Inferior parietal cortex (tissue), 1 donor: ENCODE data around the gene RAN.
"Not testable (repeated sequence)": the region's sequence is repeated elsewhere in the genome, so short reads cannot be mapped to it uniquely, and the experiment has no call there.

ENCODE experiments used
- DNase-seq: peaks from one replicate; pipeline ENCODE4 v3.0.0-alpha.2; 2016; ENCODE audit errors: extremely low spot score

RAN gene

GRCh38 chr12:130849561-130850417, 22.1 kb upstream of the RAN start:
- no peak for DNase-seq

- DNase-seq = no peak
These were observed 21.3 kb upstream of the RAN start for GRCh38 chr12:130850418-130851021.

DNA sequence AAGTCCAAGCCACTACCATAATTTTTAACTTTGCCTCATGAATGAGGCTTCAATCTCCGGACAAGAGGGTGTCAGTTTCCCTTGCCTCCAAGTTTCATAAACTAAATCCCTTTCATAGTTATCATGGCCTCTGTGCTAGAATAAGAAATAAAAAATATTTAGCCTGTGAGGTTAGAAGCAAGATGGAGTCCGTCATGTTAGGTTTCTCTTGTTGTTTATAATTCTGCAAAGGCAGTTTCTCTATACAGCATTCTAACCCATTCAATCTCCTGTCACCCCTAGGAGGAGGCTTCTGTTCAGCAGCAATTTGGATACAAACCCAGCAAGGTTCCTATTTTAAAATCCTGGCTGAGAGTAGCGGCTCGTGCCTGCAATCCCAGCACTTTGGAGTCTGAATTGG, 15.8 kb upstream of the RAN start:
- no peak for DNase-seq

GRCh38 chr12:130858084-130858483, 13.8 kb upstream of the RAN start:
- no peak for DNase-seq

GRCh38 chr12:130859161-130859560, 12.7 kb upstream of the RAN start:
- no peak for DNase-seq

DNA sequence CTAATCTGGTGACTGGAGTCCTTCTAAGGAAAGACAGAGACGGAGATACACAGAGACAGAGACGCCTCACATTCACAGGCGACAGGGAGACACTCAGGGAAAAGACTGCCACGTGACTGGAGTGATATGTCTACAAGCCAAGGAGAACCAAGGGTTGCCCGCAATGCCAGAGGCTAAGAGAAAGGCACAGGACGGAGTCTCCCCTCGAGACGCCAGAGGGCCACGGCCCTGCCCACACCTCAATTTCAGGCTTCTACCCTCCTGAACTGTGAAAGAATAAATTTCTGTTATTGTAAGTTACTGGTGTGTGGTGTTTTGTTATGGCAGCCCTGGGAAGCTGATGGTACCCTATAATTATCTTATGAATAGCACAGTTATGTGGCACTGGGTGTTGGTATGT, 11.6 kb upstream of the RAN start:
- no peak for DNase-seq

DNA sequence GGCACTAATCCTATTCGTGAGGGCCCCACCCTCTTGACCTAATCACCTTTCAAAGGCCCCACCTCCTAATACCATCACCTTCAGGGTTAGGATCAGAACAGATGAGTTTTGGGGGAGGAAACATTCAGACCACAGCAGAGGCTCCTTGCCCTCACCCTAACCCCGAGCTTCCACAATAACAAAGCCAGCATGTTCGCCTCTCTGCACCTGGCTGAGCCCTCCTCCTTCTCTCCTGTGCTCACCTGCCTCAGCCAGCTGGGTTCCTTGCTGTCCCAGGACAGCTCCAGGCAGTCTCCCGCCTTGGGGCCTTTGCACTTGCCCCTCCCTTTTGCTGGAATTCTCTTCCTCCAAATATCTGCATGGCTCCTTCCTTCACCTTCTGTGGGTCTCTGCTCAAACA, 9.7 kb upstream of the RAN start:
- DNase-seq = no peak

DNA sequence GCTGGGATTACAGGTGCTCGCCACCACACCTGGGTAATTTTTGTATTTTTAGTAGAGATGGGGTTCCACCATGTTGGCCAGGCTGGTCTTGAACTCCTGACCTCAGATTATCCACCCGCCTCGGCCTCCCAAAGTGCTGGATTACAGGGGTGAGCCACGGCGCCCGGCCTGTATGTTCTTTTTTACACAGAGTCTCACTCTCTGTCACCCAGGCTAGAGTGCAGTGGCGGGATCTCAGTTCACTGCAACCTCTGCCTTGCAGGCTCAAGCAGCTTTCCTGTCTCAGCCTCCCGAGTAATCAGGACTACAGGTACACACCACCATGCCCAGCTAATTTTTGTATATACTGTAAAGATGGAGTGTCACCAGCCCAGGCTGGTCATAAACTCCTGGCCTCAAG, 9.1 kb upstream of the RAN start:
- not testable (repeated sequence) for DNase-seq

- no peak for DNase-seq
These were observed 8.6 kb upstream of the RAN start for GRCh38 chr12:130863298-130863697.

DNA sequence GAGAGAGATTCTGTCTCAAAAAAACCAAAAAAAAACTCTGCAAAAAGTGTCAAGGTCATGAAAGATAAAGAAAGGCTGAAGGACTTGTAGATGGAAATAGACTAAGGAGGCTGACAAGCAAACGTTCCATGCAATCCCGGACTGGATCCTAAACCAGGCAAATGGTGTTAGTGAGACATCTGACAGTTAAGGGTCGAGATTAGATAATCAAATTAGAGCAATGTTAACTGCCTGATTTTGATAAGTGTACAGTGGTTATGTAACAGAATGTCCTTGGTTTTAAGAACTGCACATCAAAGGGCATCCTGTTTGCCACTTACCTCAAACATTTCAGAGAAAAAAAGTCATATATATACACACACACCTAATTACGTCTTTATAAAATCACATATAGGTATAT, 3.5 kb upstream of the RAN start:
- no peak for DNase-seq

DNA sequence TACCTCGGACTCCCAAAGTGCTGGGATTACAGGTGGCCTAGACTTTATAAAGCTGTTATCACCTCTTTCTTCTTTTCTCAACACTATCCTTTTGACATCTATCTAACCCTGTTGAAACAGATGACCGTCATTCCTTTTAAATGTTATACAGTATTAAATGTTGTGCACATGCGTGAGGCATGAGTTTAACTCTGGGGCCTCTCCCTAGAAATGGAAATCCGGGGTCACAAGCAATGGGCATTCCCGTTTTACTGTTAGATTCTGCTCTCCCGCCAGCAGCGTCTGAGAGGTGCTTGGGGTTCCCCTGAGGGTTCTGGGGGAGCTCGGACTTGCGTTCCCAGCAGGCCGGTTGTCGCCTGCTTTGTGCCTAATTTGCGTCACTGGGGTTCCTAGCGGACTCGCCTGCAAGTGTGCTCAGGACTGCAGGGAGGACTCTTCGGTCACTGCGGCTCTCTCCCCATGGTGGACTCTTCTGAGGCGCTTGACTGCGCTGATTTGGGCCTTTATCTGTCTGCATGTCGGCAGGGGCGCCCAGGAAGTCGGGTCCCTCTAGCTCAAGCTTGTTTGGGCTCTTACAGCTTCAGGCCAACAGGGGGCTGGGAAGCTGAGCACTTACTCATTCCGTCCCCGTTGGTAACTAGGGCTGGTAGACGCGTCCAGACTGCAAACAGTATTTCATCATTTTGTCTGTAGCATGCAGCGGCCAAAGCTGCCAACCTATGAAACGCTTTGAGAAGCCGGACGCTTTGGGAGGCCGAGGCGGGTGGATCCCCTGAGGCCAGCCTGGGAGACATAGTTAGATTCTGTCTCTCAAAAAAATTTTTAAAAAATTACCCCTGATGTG, 1.2 kb upstream of the RAN start:
- peak; percentile 68 for DNase-seq

GRCh38 chr12:130872179-130873096, 572 bp downstream of the RAN start:
- DNase-seq = no peak

DNA sequence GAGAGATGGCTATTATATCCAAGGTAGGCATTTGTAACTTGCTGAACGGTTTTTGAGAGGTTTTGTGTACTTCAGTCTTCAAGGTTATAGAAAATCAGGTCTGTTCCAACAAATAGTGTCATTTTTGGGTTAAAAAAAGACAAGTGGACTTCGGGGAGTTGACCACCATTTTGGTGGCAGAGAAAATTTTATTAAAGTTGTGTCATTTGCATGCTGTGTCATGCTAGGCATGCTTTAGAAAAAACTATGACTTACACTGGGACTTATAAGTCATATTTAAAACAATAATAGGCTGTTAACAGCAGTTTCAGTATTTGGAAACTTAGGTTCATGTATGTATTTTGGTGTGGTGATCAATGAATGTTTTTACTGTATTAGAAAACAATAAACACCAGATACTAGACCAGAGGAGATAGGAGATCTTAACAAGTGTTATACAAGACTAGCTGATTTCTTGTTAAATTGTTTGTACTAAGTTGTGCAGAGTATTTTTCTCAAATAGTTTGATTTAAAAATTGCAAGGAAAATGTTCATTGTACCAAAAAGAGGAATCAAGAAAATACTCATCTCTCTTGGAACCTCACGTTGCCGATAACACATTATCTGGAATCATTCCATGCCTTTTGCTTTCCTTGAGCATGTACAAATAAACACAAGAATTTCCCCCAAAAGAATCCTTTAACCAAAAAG, 1.4 kb downstream of the RAN start:
- no peak for DNase-seq

GRCh38 chr12:130873825-130874224, 2.0 kb downstream of the RAN start:
- DNase-seq = no peak

DNA sequence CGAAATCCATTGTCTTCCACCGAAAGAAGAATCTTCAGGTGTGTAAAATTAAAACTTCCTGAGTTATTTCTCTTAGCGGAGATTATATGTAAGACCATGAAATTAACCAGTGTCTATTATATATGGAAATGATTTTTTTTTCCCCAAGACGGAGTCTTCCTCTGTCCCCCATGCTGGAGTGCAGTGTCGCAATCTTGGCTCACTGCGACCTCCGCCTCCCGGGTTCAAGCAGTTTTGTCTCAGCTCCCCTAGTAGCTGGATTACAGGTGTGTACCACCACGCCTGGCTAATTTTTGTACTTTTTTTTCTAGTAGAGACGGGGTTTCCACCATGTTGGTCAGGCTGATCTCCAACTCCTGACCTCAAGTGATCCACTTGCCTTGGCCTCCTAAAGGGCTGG, 2.8 kb downstream of the RAN start:
- DNase-seq = no peak

DNA sequence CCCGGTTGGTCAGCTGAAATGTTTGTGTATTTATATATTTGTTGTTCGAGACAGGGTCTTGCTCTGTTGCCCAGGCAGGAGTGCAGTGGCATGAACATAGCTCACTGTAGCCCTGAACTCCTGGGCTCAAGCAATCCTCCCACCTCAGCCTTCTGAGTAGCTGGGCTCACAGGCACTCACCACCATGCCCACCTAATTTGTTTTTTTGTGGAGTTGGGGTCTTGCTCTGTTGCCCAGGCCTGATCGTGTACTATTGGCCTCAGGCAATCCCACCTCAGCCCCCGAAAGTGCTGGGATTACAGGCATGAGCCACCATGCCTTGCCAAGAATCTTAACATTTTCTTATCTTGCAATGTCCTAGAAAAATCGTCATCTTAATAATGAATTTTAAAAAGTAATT, 3.3 kb downstream of the RAN start:
- DNase-seq = no peak

DNA sequence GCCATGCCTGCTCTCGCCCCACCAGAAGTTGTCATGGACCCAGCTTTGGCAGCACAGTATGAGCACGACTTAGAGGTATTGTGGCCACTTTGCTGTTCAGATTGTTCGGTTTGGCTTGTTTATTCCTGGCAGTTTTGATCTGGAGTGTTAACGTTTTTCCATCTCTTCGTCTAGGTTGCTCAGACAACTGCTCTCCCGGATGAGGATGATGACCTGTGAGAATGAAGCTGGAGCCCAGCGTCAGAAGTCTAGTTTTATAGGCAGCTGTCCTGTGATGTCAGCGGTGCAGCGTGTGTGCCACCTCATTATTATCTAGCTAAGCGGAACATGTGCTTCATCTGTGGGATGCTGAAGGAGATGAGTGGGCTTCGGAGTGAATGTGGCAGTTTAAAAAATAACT, 3.8 kb downstream of the RAN start:
- DNase-seq = not testable (repeated sequence)

DNA sequence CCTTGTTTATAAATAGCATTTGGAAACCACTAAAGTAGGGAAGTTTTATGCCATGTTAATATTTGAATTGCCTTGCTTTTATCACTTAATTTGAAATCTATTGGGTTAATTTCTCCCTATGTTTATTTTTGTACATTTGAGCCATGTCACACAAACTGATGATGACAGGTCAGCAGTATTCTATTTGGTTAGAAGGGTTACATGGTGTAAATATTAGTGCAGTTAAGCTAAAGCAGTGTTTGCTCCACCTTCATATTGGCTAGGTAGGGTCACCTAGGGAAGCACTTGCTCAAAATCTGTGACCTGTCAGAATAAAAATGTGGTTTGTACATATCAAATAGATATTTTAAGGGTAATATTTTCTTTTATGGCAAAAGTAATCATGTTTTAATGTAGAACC, 4.4 kb downstream of the RAN start:
- DNase-seq = no peak

DNA sequence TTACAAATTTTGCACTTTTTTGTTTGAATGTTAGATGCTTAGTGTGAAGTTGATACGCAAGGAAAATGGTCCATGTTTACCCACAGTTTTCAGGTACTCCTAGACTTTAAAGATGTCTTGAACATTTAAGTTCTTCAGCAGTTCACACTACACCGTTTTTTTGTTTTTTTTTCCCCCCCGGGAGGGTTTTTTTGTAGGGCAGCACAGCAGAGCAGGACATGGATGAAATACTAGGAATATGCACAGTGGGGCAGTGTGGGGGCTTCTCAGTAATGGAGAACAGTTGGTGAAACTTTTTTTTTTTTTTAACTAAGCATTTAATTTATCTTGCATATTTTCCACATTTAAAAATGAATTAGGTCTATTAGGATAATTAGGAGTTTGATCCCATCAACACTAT, 4.9 kb downstream of the RAN start:
- DNase-seq = no peak

DNA sequence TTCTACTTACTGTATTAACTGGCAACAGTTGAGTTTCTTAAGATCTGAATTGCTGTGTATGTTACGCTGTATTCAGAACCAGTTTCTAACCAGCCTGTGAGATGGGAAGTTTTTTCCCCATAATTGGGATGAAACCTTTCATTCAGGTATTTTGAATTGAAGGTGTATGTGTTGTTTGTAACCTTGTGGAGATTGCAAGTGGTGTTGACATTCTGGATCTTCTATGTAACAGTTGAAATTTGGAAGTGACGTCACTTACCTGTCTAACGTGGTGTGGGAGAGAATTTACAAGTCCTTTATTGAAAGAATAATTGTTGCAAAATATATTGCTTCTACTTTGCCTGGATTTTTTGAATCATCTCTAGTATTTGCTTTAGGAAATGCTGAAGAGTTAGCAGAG, 5.5 kb downstream of the RAN start:
- no peak for DNase-seq
